Cardiac fibroblast (primary cell): ENCODE measurements around the gene NR5A1.

Experiments
- DNase-seq, 2 donors: peaks; one replicate each; pipeline versions ENCODE4 v3.0.0 to v3.0.0-alpha.2; 2010; ENCODE audit warnings: low read depth in 2 of 2
- H3K4me3 ChIP-seq, 2 donors: replicated peaks in 1 of 2; 1 replicate in 1 of 2; 2 replicates in 1 of 2; pipeline ENCODE4 v1.5.1; 2011; ENCODE audit warnings: low read depth in 2 of 2, low read length in 2 of 2, mild to moderate bottlenecking in 2 of 2, moderate library complexity in 1 of 2
- TF ChIP-seq, protein P1 (sequence below): IDR thresholded peaks from one replicate; pipeline ENCODE4 v1.5.1; 2011; ENCODE audit warnings: low read depth, mild to moderate bottlenecking, low read length, inconsistent platforms

NR5A1 gene

GRCh38 chr9:124479947-124480620, 27.1 kb downstream of the NR5A1 start:
- H3K4me3 ChIP-seq: no peak overlapping the region
- no peak for DNase-seq
- TF ChIP-seq, protein P1, sequence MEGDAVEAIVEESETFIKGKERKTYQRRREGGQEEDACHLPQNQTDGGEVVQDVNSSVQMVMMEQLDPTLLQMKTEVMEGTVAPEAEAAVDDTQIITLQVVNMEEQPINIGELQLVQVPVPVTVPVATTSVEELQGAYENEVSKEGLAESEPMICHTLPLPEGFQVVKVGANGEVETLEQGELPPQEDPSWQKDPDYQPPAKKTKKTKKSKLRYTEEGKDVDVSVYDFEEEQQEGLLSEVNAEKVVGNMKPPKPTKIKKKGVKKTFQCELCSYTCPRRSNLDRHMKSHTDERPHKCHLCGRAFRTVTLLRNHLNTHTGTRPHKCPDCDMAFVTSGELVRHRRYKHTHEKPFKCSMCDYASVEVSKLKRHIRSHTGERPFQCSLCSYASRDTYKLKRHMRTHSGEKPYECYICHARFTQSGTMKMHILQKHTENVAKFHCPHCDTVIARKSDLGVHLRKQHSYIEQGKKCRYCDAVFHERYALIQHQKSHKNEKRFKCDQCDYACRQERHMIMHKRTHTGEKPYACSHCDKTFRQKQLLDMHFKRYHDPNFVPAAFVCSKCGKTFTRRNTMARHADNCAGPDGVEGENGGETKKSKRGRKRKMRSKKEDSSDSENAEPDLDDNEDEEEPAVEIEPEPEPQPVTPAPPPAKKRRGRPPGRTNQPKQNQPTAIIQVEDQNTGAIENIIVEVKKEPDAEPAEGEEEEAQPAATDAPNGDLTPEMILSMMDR: no peak

GRCh38 chr9:124479371-124479770, 27.8 kb downstream of the NR5A1 start:
- no peak overlapping the region for H3K4me3 ChIP-seq
- TF ChIP-seq, protein P1: no peak
- DNase-seq: no peak

- TF ChIP-seq, protein P1: no peak
- H3K4me3 ChIP-seq: no peak overlapping the region
- no peak for DNase-seq
Measured at GRCh38 chr9:124478354-124478753, 28.8 kb downstream of the NR5A1 start.

DNA sequence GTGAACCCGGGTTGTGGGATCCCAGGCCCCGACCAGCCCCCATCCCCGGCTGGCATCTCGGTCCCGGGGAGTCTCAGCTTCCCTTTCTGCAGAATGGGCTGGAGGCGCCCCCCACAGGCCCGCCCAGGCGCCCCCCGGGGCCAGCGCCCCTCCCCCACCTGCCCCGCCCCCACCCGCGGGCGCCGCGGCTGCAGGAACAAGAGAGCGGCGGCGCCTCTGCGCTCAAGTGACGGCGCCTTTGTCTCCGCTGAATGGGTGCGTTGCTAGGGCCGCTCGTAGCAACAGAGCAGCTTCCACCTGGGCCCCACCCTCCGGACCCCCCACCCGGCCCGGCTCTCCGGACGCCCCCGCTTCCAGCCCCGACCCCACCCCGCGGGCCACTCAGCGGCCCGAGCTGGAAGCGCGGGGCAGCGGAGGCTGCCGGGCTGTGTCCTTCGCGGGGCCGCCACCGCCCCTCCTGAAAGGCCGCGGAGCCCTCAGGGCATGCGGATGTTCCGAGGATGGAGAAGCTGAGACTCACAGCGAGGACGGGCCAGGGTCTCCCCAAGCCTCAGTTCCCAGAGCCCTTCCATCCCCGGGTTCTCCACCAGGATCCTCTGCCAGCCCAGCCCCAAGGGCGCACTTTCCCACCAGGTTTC, 29.4 kb downstream of the NR5A1 start:
- H3K4me3 ChIP-seq: no peak overlapping the region
- no peak for DNase-seq
- TF ChIP-seq, protein P1: no peak

DNA sequence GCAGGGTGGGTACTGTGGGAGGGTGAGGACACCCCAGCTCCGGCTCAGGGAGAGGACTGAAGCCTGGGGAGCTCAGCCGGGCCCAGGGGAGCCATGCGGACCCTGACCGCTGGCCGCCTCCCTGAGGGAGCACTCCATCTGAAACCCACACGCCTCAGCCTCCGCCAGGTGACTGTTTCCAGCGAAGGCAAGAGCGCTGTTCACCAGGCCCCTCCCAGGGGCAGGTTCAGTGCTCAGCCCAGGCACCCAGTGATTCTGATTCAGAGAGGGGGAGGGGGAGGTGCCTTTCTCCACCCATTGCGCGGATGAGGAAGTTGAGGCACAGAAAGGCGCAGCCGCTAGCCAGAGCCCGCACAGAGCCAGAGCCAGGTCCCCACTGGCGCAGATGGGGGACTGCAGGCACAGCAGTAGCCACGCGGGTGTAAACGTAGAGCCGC, 30.0 kb downstream of the NR5A1 start:
- TF ChIP-seq, protein P1: no peak
- no peak for DNase-seq

DNA sequence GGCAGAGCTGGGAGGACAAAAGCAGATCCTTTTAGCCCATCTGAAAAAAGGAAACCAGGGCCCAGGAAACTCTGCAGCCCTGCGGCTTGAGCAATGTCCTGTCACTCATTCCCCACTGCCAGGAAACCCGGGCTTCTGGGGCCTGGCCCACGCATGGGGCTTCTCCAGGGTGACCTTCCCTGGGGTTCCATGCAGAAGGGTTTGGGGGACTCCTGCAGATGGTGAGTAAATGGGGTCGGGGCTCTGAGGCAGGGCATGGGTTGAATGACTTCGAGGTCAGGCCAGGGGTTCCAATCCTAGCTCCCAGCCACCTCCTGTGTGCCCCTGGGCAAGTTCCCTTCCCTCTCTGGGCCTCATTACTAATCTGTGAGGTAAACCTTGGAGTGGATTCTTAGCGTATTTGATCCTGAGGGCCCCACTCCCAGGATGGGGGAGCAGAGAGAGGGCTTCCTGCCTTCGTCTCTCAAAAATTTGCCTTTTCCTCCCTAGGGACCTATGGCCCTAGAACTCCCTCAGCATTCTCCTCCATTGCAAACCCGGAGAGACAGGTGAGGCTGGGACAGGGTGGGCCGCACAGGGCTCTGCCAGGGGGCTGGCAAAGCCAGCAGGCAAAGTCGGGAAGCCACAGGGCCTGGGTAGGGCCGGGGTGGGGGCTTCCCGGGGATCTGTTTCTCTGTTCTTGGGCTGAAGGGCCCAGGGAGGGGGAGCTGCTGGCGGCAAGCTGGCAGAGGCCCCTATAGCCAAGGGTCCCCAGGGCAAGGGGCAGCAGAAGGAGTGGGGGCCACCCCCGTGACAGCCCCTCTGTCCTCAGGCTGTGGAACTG, 31.1 kb downstream of the NR5A1 start:
- no peak overlapping the region for H3K4me3 ChIP-seq
- TF ChIP-seq, protein P1: no peak
- DNase-seq: no peak

More for the DNA sequence above, 30.0 kb downstream of the NR5A1 start:
- no peak overlapping the region for H3K4me3 ChIP-seq
